Measurements from ENCODE around the gene RNF225. TPM values are rescaled to one million over a fixed set of nuclear protein-coding genes. Genes with fewer than 3 reads are reported as not detected.

RNF225 gene
- total RNA-seq, 1 experiment from 2014 or later = 0.73 TPM

GRCh38 chr19:58385891-58386575 is 9.4 kb upstream of the RNF225 start:
- TSS peak; percentile 72 for BruUV-seq (replicated peaks)
- CTCF ChIA-PET = no interaction called here
- H3K9me3 ChIP-seq = no peaks in the 10 kb centered on the region
- POLR2A ChIA-PET = interaction anchor here (0.6 to 1.0 kb wide), 2 partner anchors 23 to 81 kb away, joined by 3 to 6 read pairs; partner anchors contain the start of gene ZNF497
- peak overlapping the region; percentile 96 for H3K27ac Mint-ChIP-seq (ENCODE audit: unreplicated experiment)
- H3K27me3 ChIP-seq (replicated peaks; ENCODE audit: control insufficient read depth, insufficient read depth, low read length) = no peaks in the 10 kb centered on the region
- H3K27me3 Mint-ChIP-seq (ENCODE audit: insufficient read depth, unreplicated experiment) = no peaks in the 10 kb centered on the region
- intact Hi-C loops (cut with micrococcal nuclease; ENCODE audit: unreplicated experiment) = loop anchor here (2.0 kb wide), 2 partner anchors 113 to 133 kb away; partner anchors contain the start of gene ZBTB45
- peaks cover 12% of the 10 kb centered on the region for H3K4me1 Mint-ChIP-seq (ENCODE audit: low read depth, unreplicated experiment)
- H3K9me3 Mint-ChIP-seq (ENCODE audit: unreplicated experiment) = no peaks in the 10 kb centered on the region
- peaks cover 18% of the 10 kb centered on the region for H3K4me1 ChIP-seq
- H3K36me3 Mint-ChIP-seq (ENCODE audit: insufficient read depth, unreplicated experiment) = peaks cover 58% of the 10 kb centered on the region
- H3K36me3 ChIP-seq (ENCODE audit: control insufficient read depth, insufficient read depth, low read length) = peaks cover 1% of the 10 kb centered on the region; the same call in 1 of the 2 replicates
- H3K4me3 ChIP-seq (ENCODE audit: low read depth, low read length) = peak overlapping the region; percentile 79
- DNase-seq = no peak
- no peak for TF ChIP-seq CTCF (IDR thresholded peaks at IDR 0.05; ENCODE audit: insufficient read depth in 1 of 2, low read depth in 1 of 2, low read length in 1 of 2, severe bottlenecking in 1 of 2, unreplicated experiment in 1 of 2)
- H3K4me3 Mint-ChIP-seq (ENCODE audit: unreplicated experiment) = peak overlapping the region; percentile 85

- peaks cover 61% of the 10 kb centered on the region for H3K36me3 Mint-ChIP-seq (ENCODE audit: insufficient read depth, unreplicated experiment)
- ChIA-PET CTCF (interaction anchor here (0.8 kb wide), 1 partner anchor 76 kb away, joined by 3 read pairs; no protein-coding TSS in a partner anchor), POLR2A (interaction anchor here (1.0 kb wide), 1 partner anchor 24 kb away, joined by 6 read pairs; the partner anchor contains the start of gene ZNF497)
- TF ChIP-seq CTCF (IDR thresholded peaks at IDR 0.05; ENCODE audit: insufficient read depth in 1 of 2, low read depth in 1 of 2, low read length in 1 of 2, severe bottlenecking in 1 of 2, unreplicated experiment in 1 of 2) = no peak
- H3K27ac Mint-ChIP-seq (ENCODE audit: unreplicated experiment) = peak within 1 kb of the TSS; percentile 96
- no peaks in the 10 kb centered on the region for H3K9me3 Mint-ChIP-seq (ENCODE audit: unreplicated experiment)
- Histone ChIP-seq H3K36me3 (ENCODE audit: control insufficient read depth, insufficient read depth, low read length) (peaks cover 1% of the 10 kb centered on the region; the same call in 1 of the 2 replicates), H3K9me3 (no peaks in the 10 kb centered on the region), H3K4me1 (peaks cover 18% of the 10 kb centered on the region), H3K4me3 (ENCODE audit: low read depth, low read length) (peak within 1 kb of the TSS; percentile 79), H3K27me3 (replicated peaks; ENCODE audit: control insufficient read depth, insufficient read depth, low read length) (no peaks in the 10 kb centered on the region)
- no peaks in the 10 kb centered on the region for H3K27me3 Mint-ChIP-seq (ENCODE audit: insufficient read depth, unreplicated experiment)
- peak; percentile 97 to 98 for DNase-seq
- intact Hi-C loops (cut with micrococcal nuclease; ENCODE audit: unreplicated experiment) = loop anchor here (1.0 to 2.0 kb wide), 3 partner anchors 112 to 158 kb away; partner anchors contain the start of genes TRIM28 and ZBTB45
- H3K4me3 Mint-ChIP-seq (ENCODE audit: unreplicated experiment) = peak within 1 kb of the TSS; percentile 85
- H3K4me1 Mint-ChIP-seq (ENCODE audit: low read depth, unreplicated experiment) = peaks cover 12% of the 10 kb centered on the region
- BruUV-seq (replicated peaks) = no TSS peak
Measured at GRCh38 chr19:58386576-58387337, 8.7 kb upstream of the RNF225 start, which contains the start of gene RPS5. TSS of gene RPS5 (plus strand) at chr19:58387269. CDS start at chr19:58388138, 869 bp downstream.

Data from Caco-2 (cell line).